NOMO-1 (cell line): ENCODE data around the gene GIPC1.

ENCODE experiments used
- DNase-seq, 2 experiments: peaks; one replicate each; lab custom pipeline; 2025; ENCODE audit not compliant: unreplicated experiment in 2 of 2; lab: John Stamatoyannopoulos, UW

GIPC1 gene

GRCh38 chr19:14441041-14441938 lies 54.6 kb downstream of the GIPC1 start:
- no peak for DNase-seq

- peak; percentile 90 to 94 for DNase-seq
Observed at GRCh38 chr19:14440049-14440448, 55.9 kb downstream of the GIPC1 start.

GRCh38 chr19:14439014-14439413 lies 56.9 kb downstream of the GIPC1 start:
- DNase-seq = peak in 1 of 2 experiments; percentile 25

- DNase-seq = no peak
Observed at GRCh38 chr19:14437578-14438140, 58.3 kb downstream of the GIPC1 start.

- DNase-seq = no peak
Observed at GRCh38 chr19:14435320-14436050, 60.4 kb downstream of the GIPC1 start.

- DNase-seq = peak; percentile 48 to 61
Observed at GRCh38 chr19:14434543-14435319, 61.2 kb downstream of the GIPC1 start.

GRCh38 chr19:14433554-14434501 lies 62.1 kb downstream of the GIPC1 start:
- DNase-seq = no peak

- peak in 1 of 2 experiments; percentile 20 for DNase-seq
Observed at GRCh38 chr19:14432791-14433553, 63.0 kb downstream of the GIPC1 start, which contains the start of gene PKN1. Gene PKN1 (plus strand): TSS chr19:14433306. CDS start chr19:14433522, 216 bp downstream.

- no peak for DNase-seq
Observed at GRCh38 chr19:14430712-14431111, 65.2 kb downstream of the GIPC1 start.

GRCh38 chr19:14428882-14429416 lies 67.0 kb downstream of the GIPC1 start:
- DNase-seq = no peak
